IMR-90 (cell line): Measurements from ENCODE around the gene NPHP4. TPM values are rescaled to one million over a fixed set of nuclear protein-coding genes. Genes with fewer than 3 reads are reported as not detected.

Source experiments
- ATAC-seq: fragments of 200-7000 bp; cut with Tn5 transposase; 2 replicates; pipeline ENCODE4 v1.9.1; 2020; ENCODE audit warnings: low read depth, mild to moderate bottlenecking, moderate library complexity
- BruUV-seq: library from RNA; stranded (reverse); fragments of 400-500 nt; replicated peaks from 2 replicates; lab custom pipeline; 2021; lab: Mats Ljungman, UMichigan
- CTCF ChIA-PET: fragments of 300-600 bp; formaldehyde crosslinking; extraction: SDS; loops from one replicate; lab custom pipeline; 2021; ENCODE audit warnings: antibody characterized with exemption; lab: Yijun Ruan, JAX
- POLR2A ChIA-PET: fragments of 300-600 bp; sonication (Branson Sonifier 250); formaldehyde crosslinking; loops from one replicate; lab custom pipeline; 2022; ENCODE audit warnings: antibody characterized with exemption; ENCODE audit not compliant: unreplicated experiment; lab: Charles Lee
- DNase-seq: peaks from one replicate; pipeline ENCODE4 v3.0.0; 2013
- H2AFZ ChIP-seq: replicated peaks from 2 replicates; pipeline ENCODE3; 2013; ENCODE audit warnings: low read length, mild to moderate bottlenecking; ENCODE audit not compliant: poor library complexity
- H2AK5ac ChIP-seq: 2 replicates; pipeline ENCODE4 v1.6.1; 2013; ENCODE audit warnings: low read depth, low read length, inconsistent platforms
- H2AK9ac ChIP-seq: replicated peaks from 2 replicates; pipeline ENCODE3; 2013; ENCODE audit warnings: mild to moderate bottlenecking, low read depth, low read length, moderate library complexity; ENCODE audit not compliant: poor library complexity
- H2BK120ac ChIP-seq: 2 replicates; pipeline ENCODE4 v1.6.1; 2013; ENCODE audit warnings: low read depth, low read length, inconsistent platforms
- H2BK15ac ChIP-seq: 3 replicates; pipeline ENCODE4 v1.6.1; 2013; ENCODE audit warnings: low read depth, low read length, inconsistent platforms
- H2BK20ac ChIP-seq: 2 replicates; pipeline ENCODE4 v1.6.1; 2013; ENCODE audit warnings: low read depth, mild to moderate bottlenecking, inconsistent platforms, low read length, moderate library complexity
- H2BK5ac ChIP-seq: 2 replicates; pipeline ENCODE4 v1.6.1; 2013; ENCODE audit warnings: mild to moderate bottlenecking, low read depth, low read length, inconsistent platforms; ENCODE audit not compliant: poor library complexity, severe bottlenecking
- H3K14ac ChIP-seq: replicated peaks from 2 replicates; pipeline ENCODE4 v1.6.1; 2013; ENCODE audit warnings: low read depth, low read length, inconsistent platforms
- H3K18ac ChIP-seq: 2 replicates; pipeline ENCODE4 v1.6.1; 2013; ENCODE audit warnings: low read depth, low read length, control low read depth
- H3K23ac ChIP-seq: 2 replicates; pipeline ENCODE4 v1.6.1; 2013; ENCODE audit warnings: low read depth, low read length, inconsistent platforms
- H3K27ac ChIP-seq: 2 replicates; pipeline ENCODE4 v1.5.1; 2013; ENCODE audit warnings: mild to moderate bottlenecking, control low read depth, low read length; ENCODE audit not compliant: insufficient read depth
- H3K27me3 ChIP-seq: 2 replicates; pipeline ENCODE4 v1.6.1; 2013; ENCODE audit warnings: low read length; ENCODE audit not compliant: control insufficient read depth, insufficient read depth
- H3K36me3 ChIP-seq: 2 replicates; pipeline ENCODE4 v1.6.1; 2013; ENCODE audit warnings: low read length, mixed read lengths; ENCODE audit not compliant: control insufficient read depth, insufficient read depth
- H3K4ac ChIP-seq: 2 replicates; pipeline ENCODE4 v1.6.1; 2013; ENCODE audit warnings: low read depth, low read length, inconsistent platforms
- H3K4me1 ChIP-seq: 2 replicates; pipeline ENCODE4 v1.6.1; 2013; ENCODE audit warnings: low read length, mixed read lengths; ENCODE audit not compliant: control insufficient read depth, insufficient read depth
- H3K4me2 ChIP-seq: 2 replicates; pipeline ENCODE4 v1.6.1; 2013; ENCODE audit warnings: low read depth, mild to moderate bottlenecking, control low read depth, low read length, moderate library complexity
- H3K4me3 ChIP-seq: 2 replicates; pipeline ENCODE4 v1.5.1; 2013; ENCODE audit warnings: low read depth, mild to moderate bottlenecking, control low read depth, low read length, moderate library complexity; ENCODE audit not compliant: insufficient read depth
- H3K56ac ChIP-seq: 2 replicates; pipeline ENCODE4 v1.6.1; 2013; ENCODE audit warnings: low read length, inconsistent platforms; ENCODE audit not compliant: insufficient read depth; ENCODE audit errors: extremely low read depth
- H3K79me1 ChIP-seq, 2 experiments: 2 replicates each; pipeline ENCODE4 v1.6.1; 2013; ENCODE audit warnings: low read length in 2 of 2, inconsistent platforms in 1 of 2, low read depth in 1 of 2
- H3K9ac ChIP-seq: 2 replicates; pipeline ENCODE4 v1.6.1; 2013; ENCODE audit warnings: low read depth, low read length, control low read depth
- H3K9me1 ChIP-seq: 2 replicates; pipeline ENCODE4 v1.6.1; 2013; ENCODE audit warnings: low read length, inconsistent platforms; ENCODE audit not compliant: insufficient read depth
- H3K9me3 ChIP-seq: 2 replicates; pipeline ENCODE4 v1.6.1; 2013; ENCODE audit warnings: low read length; ENCODE audit not compliant: control insufficient read depth, insufficient read depth
- H4K20me1 ChIP-seq: 2 replicates; pipeline ENCODE4 v1.6.1; 2013; ENCODE audit warnings: low read length, inconsistent platforms; ENCODE audit not compliant: insufficient read depth
- H4K5ac ChIP-seq: 2 replicates; pipeline ENCODE4 v1.6.1; 2013; ENCODE audit warnings: mild to moderate bottlenecking, low read depth, low read length, control low read depth
- H4K8ac ChIP-seq, 2 experiments: 2 replicates each; pipeline ENCODE4 v1.6.1; 2013; ENCODE audit warnings: low read depth in 2 of 2, low read length in 2 of 2, control low read depth in 1 of 2, inconsistent platforms in 1 of 2
- H4K91ac ChIP-seq: 2 replicates; pipeline ENCODE4 v1.6.1; 2013; ENCODE audit warnings: low read depth, low read length, inconsistent platforms; ENCODE audit not compliant: insufficient read depth
- CEBPB ChIP-seq: IDR thresholded peaks from 2 replicates; pipeline ENCODE4 v1.6.1; 2012; ENCODE audit warnings: low read depth, low read length, improper control_type of control experiment
- CHD1 ChIP-seq: IDR thresholded peaks from 2 replicates; pipeline ENCODE4 v1.6.1; 2012; ENCODE audit warnings: low read depth, low read length, improper control_type of control experiment
- NFE2L2 ChIP-seq: fragments of 150-350 bp; IDR thresholded peaks from 2 replicates; pipeline ENCODE4 v1.6.1; 2016; ENCODE audit warnings: low read depth, mild to moderate bottlenecking, low read length
- RCOR1 ChIP-seq: IDR thresholded peaks from 2 replicates; pipeline ENCODE4 v1.6.1; 2012; ENCODE audit warnings: mild to moderate bottlenecking, low read length, improper control_type of control experiment; ENCODE audit not compliant: insufficient replicate concordance
- USF2 ChIP-seq: fragments of 150-350 bp; IDR thresholded peaks from 2 replicates; pipeline ENCODE4 v1.6.1; 2017; ENCODE audit warnings: mild to moderate bottlenecking, antibody characterized with exemption, low read length, low read depth
- WGBS, 2 experiments: methylation state at CpG; one replicate each; pipeline versions ENCODE4 v1.1.5 to v1.1.7; 2013; ENCODE audit warnings: missing lambda C conversion rate in 2 of 2; ENCODE audit not compliant: insufficient read length in 1 of 2; ENCODE audit errors: extremely low coverage in 2 of 2; 5-methylcytosine and 5-hydroxymethylcytosine counted together
- dilution Hi-C: fragments of 300-500 bp; cut with HindIII; formaldehyde crosslinking; loops from one replicate; pipeline ENCODE4 v1.14.3; 2018; ENCODE audit warnings: low sequenced_read_pairs; ENCODE audit not compliant: unreplicated experiment
- in situ Hi-C: fragments of 300-500 bp; cut with MboI; formaldehyde crosslinking; loops from 3 replicates; pipeline ENCODE4 v1.14.3; 2019; ENCODE audit warnings: low sequenced_read_pairs, inconsistent platforms, mixed read lengths
- intact Hi-C: fragments of 100-400 bp; cut with micrococcal nuclease; formaldehyde crosslinking; loops from 2 replicates; pipeline ENCODE4 v1.10.0; 2022
- polyA plus RNA-seq, 3 experiments: library from polyadenylated mRNA; depleted of rRNA; stranded (reverse); fragments of >200 nt; gene quantifications; 2 replicates each; pipeline ENCODE4 v1.2.3, GENCODE V29; 2012; ENCODE audit warnings: low replicate concordance in 1 of 3
- total RNA-seq: library from RNA; depleted of rRNA; stranded (reverse); fragments of >200 nt; gene quantifications from 2 replicates; pipeline ENCODE4 v1.2.3, GENCODE V29; 2012
- TF ChIP-seq, protein P1 (sequence below): conservative IDR thresholded peaks from 2 replicates; pipeline ENCODE4 v1.5.1; 2012; ENCODE audit warnings: mild to moderate bottlenecking, low read depth, low read length, improper control_type of control experiment
- TF ChIP-seq, protein P2 (sequence below): fragments of 150-350 bp; IDR thresholded peaks from 2 replicates; pipeline ENCODE4 v1.6.1; 2016; ENCODE audit warnings: low read depth, mild to moderate bottlenecking, low read length, moderate library complexity, borderline replicate concordance

The NPHP4 gene
- total and polyA plus RNA-seq, 2 of the 4 experiments (the other 2 are of a cell fraction), result 2.0 to 5.5 TPM

GRCh38 chr1:6028042-6028850 lies 36.0 kb upstream of the NPHP4 start:
- 77% methylated on average over 10 of the region's 19 CpGs; no CpG with 5 or more reads in 1 of the 2 experiments for WGBS, 2 experiments
- H3K9me1 ChIP-seq, result peaks cover 3% of the 10 kb centered on the region
- no peak overlapping the region for H3K4me3 ChIP-seq
- no peak overlapping the region for H3K14ac ChIP-seq
- no peak overlapping the region for H3K4ac ChIP-seq
- H3K18ac ChIP-seq, result no peak overlapping the region
- H2AK9ac ChIP-seq, result no peak overlapping the region
- H2BK15ac ChIP-seq, result no peak overlapping the region
- no peak overlapping the region for H4K5ac ChIP-seq
- H3K4me1 ChIP-seq, result peaks cover 5% of the 10 kb centered on the region; the same call in 1 of the 2 replicates
- H4K8ac ChIP-seq, result no peak overlapping the region
- TF ChIP-seq CEBPB (no peak), CHD1 (no peak), RCOR1 (no peak), USF2 (no peak), NFE2L2 (no peak)
- TF ChIP-seq, protein P1, sequence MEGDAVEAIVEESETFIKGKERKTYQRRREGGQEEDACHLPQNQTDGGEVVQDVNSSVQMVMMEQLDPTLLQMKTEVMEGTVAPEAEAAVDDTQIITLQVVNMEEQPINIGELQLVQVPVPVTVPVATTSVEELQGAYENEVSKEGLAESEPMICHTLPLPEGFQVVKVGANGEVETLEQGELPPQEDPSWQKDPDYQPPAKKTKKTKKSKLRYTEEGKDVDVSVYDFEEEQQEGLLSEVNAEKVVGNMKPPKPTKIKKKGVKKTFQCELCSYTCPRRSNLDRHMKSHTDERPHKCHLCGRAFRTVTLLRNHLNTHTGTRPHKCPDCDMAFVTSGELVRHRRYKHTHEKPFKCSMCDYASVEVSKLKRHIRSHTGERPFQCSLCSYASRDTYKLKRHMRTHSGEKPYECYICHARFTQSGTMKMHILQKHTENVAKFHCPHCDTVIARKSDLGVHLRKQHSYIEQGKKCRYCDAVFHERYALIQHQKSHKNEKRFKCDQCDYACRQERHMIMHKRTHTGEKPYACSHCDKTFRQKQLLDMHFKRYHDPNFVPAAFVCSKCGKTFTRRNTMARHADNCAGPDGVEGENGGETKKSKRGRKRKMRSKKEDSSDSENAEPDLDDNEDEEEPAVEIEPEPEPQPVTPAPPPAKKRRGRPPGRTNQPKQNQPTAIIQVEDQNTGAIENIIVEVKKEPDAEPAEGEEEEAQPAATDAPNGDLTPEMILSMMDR, result no peak
- TF ChIP-seq, protein P2, sequence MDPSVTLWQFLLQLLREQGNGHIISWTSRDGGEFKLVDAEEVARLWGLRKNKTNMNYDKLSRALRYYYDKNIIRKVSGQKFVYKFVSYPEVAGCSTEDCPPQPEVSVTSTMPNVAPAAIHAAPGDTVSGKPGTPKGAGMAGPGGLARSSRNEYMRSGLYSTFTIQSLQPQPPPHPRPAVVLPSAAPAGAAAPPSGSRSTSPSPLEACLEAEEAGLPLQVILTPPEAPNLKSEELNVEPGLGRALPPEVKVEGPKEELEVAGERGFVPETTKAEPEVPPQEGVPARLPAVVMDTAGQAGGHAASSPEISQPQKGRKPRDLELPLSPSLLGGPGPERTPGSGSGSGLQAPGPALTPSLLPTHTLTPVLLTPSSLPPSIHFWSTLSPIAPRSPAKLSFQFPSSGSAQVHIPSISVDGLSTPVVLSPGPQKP, result no peak
- CTCF ChIA-PET, result interaction anchor here (0.7 kb wide), 1 partner anchor 176 kb away, joined by 6 read pairs; no protein-coding TSS in a partner anchor
- H2AK5ac ChIP-seq, result no peak overlapping the region
- peak overlapping the region; percentile 3 for H2AFZ ChIP-seq
- no peak for ATAC-seq
- peak; percentile 11 for DNase-seq
- dilution Hi-C loops (no loop called here), intact Hi-C loops (no loop called here), in situ Hi-C loops (no loop called here)
- no peaks in the 10 kb centered on the region for H3K79me1 ChIP-seq
- no TSS peak for BruUV-seq
- no peak overlapping the region for H3K23ac ChIP-seq
- H4K91ac ChIP-seq, result no peak overlapping the region
- no peak overlapping the region for H3K4me2 ChIP-seq
- H3K36me3 ChIP-seq, result no peaks in the 10 kb centered on the region
- no peaks in the 10 kb centered on the region; the same call in 1 of the 2 replicates for H3K27me3 ChIP-seq
- no peak overlapping the region for H3K9ac ChIP-seq
- POLR2A ChIA-PET, result no interaction called here
- no peak overlapping the region for H2BK20ac ChIP-seq
- H2BK120ac ChIP-seq, result no peak overlapping the region
- H3K9me3 ChIP-seq, result no peaks in the 10 kb centered on the region
- no peak overlapping the region for H3K27ac ChIP-seq
- no peak overlapping the region for H3K56ac ChIP-seq
- H2BK5ac ChIP-seq, result no peak overlapping the region
- no peaks in the 10 kb centered on the region; the same call in 1 of the 2 replicates for H4K20me1 ChIP-seq
